Placental epithelial cell (primary cell): ENCODE measurements around the gene SLC12A3. TPM values are rescaled to one million over a fixed set of nuclear protein-coding genes. Genes with fewer than 3 reads are reported as not detected.

ENCODE experiments used
- small RNA-seq: library from RNA; depleted of rRNA; stranded (forward); fragments of <200 nt; gene quantifications from one replicate; pipeline ENCODE3, GENCODE V24; 2012
- total RNA-seq: library from RNA; depleted of rRNA; stranded (reverse); fragments of >200 nt; gene quantifications from 2 replicates; pipeline ENCODE4 v1.2.3, GENCODE V29; 2012

The SLC12A3 gene
- total RNA-seq: 0.22 and 1.6 TPM in 2 replicates

GRCh38 chr16:56864960-56865359 is at the start of gene SLC12A3:
Gene SLC12A3 (plus strand): TSS chr16:56865207. CDS start chr16:56865236, 29 bp downstream.

GRCh38 chr16:56931892-56932720 is 67.1 kb downstream of the SLC12A3 start, which contains the start of gene HERPUD1:
Gene HERPUD1 (plus strand): TSS chr16:56932142. CDS start chr16:56932245, 103 bp downstream.

GRCh38 chr16:56961851-56962281 is 96.9 kb downstream of the SLC12A3 start, which contains the start of gene CETP:
Gene CETP (plus strand): TSS chr16:56961950. CDS start chr16:56961980, 30 bp downstream.

Small RNA genes within 50 kb of the gene (small RNA-seq; reads per million reads assigned to genes)
- 11.4 reads per million, percentile 95 among the genes with 10 or more reads in this experiment for gene MIR138-2

Other genes starting within 250 kb of the SLC12A3 start
- gene MT1E, start 239.4 kb upstream of the SLC12A3 start, total RNA-seq: 52.9 and 91.5 TPM in 2 replicates
- 0.22 and 0.79 TPM in 2 replicates for gene MT1M, start 232.5 kb upstream of the SLC12A3 start, total RNA-seq
- gene MT1A, start 226.5 kb upstream of the SLC12A3 start, total RNA-seq: not detected in 2 replicates
- not detected in 2 replicates for gene MT1B, start 213.3 kb upstream of the SLC12A3 start, total RNA-seq
- gene MT1F, start 207.2 kb upstream of the SLC12A3 start, total RNA-seq: 9.1 and 14.5 TPM in 2 replicates
- gene MT1G, start 197.1 kb upstream of the SLC12A3 start, total RNA-seq: not detected in 2 replicates
- gene MT1H, start 195.4 kb upstream of the SLC12A3 start, total RNA-seq: 1.5 TPM in 1 of 2 replicates, not detected in the other
- 36.9 and 47.0 TPM in 2 replicates for gene MT1X, start 182.7 kb upstream of the SLC12A3 start, total RNA-seq
- gene NUP93, start 135.1 kb upstream of the SLC12A3 start, total RNA-seq: 29.1 and 54.5 TPM in 2 replicates
- gene HERPUD1, start 66.9 kb downstream of the SLC12A3 start, total RNA-seq: 124 and 232 TPM in 2 replicates
- not detected in 2 replicates for gene CETP, start 96.7 kb downstream of the SLC12A3 start, total RNA-seq
- gene NLRC5, start 124.3 kb downstream of the SLC12A3 start, total RNA-seq: 0.39 and 0.43 TPM in 2 replicates
- 15.1 and 23.6 TPM in 2 replicates for gene CPNE2, start 227.4 kb downstream of the SLC12A3 start, total RNA-seq